ENCODE results near the gene SETD1A. TPM values are rescaled to one million over a fixed set of nuclear protein-coding genes. Genes with fewer than 3 reads are reported as not detected.

SETD1A gene
- total and polyA plus RNA-seq, 2 of the 8 experiments (the other 6 are each of a cell fraction or from before 2014, with no cell fraction given): 4.8 to 29.0 TPM

- Histone ChIP-seq H4K20me1 (replicated peaks in 1 of 2; ENCODE audit: control insufficient read depth in 1 of 2, insufficient read depth in 2 of 2, low read length in 2 of 2) (peaks cover 0 to 13% of the 10 kb centered on the region in 2 experiments), H3K4me3 (ENCODE audit: extremely low read depth in 1 of 4, insufficient read depth in 2 of 4, low read depth in 3 of 4, low read length in 4 of 4) (no peak overlapping the region), H3K4ac (replicated peaks; ENCODE audit: insufficient read length, low read depth, low read length) (no peak overlapping the region), H3K14ac (ENCODE audit: insufficient read length) (no peak overlapping the region), H4K5ac (ENCODE audit: insufficient read length, low read depth, low read length) (no peak overlapping the region), H3K27me3 (replicated peaks in 1 of 4; ENCODE audit: control insufficient read depth in 3 of 4, extremely low read depth in 1 of 4, insufficient read depth in 3 of 4, low read length in 3 of 4) (no peaks in the 10 kb centered on the region), H3K79me2 (ENCODE audit: control insufficient read depth in 1 of 2, insufficient read depth in 2 of 2, low read length in 2 of 2) (no peaks in the 10 kb centered on the region), H3K9me3 (ENCODE audit: insufficient read depth in 2 of 2, low read depth in 1 of 2, low read length in 1 of 2) (no peaks in the 10 kb centered on the region; a peak in 1 of 4 replicates), H3K4me2 (ENCODE audit: insufficient read depth in 1 of 2, low read depth in 2 of 2, low read length in 2 of 2) (no peak overlapping the region), H2BK5ac (ENCODE audit: low read depth, low read length) (no peak overlapping the region), H3K27ac (ENCODE audit: low read depth, low read length) (no peak overlapping the region), H3K23ac (ENCODE audit: insufficient read length) (no peak overlapping the region), H2BK120ac (replicated peaks; ENCODE audit: low read depth, low read length) (no peak overlapping the region), H2BK20ac (ENCODE audit: low read length) (no peak overlapping the region), H2BK15ac (ENCODE audit: low read length) (no peak overlapping the region), H2AK5ac (ENCODE audit: low read depth, low read length) (no peak overlapping the region), H4K91ac (replicated peaks; ENCODE audit: insufficient read length, low read length) (no peak overlapping the region), H4K8ac (ENCODE audit: extremely low read depth, insufficient read depth, low read length) (no peak overlapping the region), H3K36me3 (ENCODE audit: control insufficient read depth in 2 of 4, insufficient read depth in 4 of 4, low read length in 3 of 4) (peaks cover 54 to 88% (median 63%) of the 10 kb centered on the region in 4 experiments), H3K18ac (ENCODE audit: extremely low read depth, low read length) (no peak overlapping the region), H3K23me2 (ENCODE audit: low read depth, low read length) (no peaks in the 10 kb centered on the region), H2AFZ (ENCODE audit: low read length) (no peak overlapping the region), H3K79me1 (ENCODE audit: low read depth, low read length) (no peaks in the 10 kb centered on the region), H2BK12ac (ENCODE audit: low read depth, low read length) (no peak overlapping the region), H3K4me1 (replicated peaks in 1 of 4; ENCODE audit: control insufficient read depth in 3 of 4, insufficient read depth in 4 of 4, low read length in 3 of 4) (no peaks in the 10 kb centered on the region), H3K9ac (replicated peaks in 1 of 4; ENCODE audit: extremely low read depth in 1 of 4, low read depth in 3 of 4, low read length in 3 of 4) (no peak overlapping the region), H3K56ac (replicated peaks; ENCODE audit: insufficient read length, low read depth, low read length) (no peak overlapping the region)
- DNase-seq (ENCODE audit: low read depth in 1 of 2, low spot score in 2 of 2): no peak
- ChIA-PET POLR2A (ENCODE audit: partially characterized antibody) (interaction anchor here (1.1 to 6.4 kb wide), 6 partner anchors 8 to 91 kb away, joined by 3 to 45 read pairs (median 9); partner anchors contain the start of genes HSD3B7 and SETD1A), CTCF (ENCODE audit: partially characterized antibody) (interaction anchor here (1.0 to 2.9 kb wide), 4 partner anchors 9 to 75 kb away, joined by 4 to 17 read pairs (median 6); no protein-coding TSS in a partner anchor)
- TF ChIP-seq CHD2 (IDR thresholded peaks at IDR 0.05; ENCODE audit: low read length): no peak
- no peak for TF ChIP-seq SP4 (IDR thresholded peaks at IDR 0.05; ENCODE audit: low read length)
- TF ChIP-seq JUN (IDR thresholded peaks at IDR 0.05; ENCODE audit: low read depth, low read length): no peak
- TF ChIP-seq KDM5A (IDR thresholded peaks at IDR 0.05; ENCODE audit: low read length): no peak
- TF ChIP-seq BRCA1 (IDR thresholded peaks at IDR 0.05; ENCODE audit: low read depth, low read length): no peak
- no peak for TF ChIP-seq SIX5 (IDR thresholded peaks at IDR 0.05; ENCODE audit: low read depth, low read length)
- no peak for TF ChIP-seq HDAC6 (IDR thresholded peaks at IDR 0.05; ENCODE audit: low read depth, low read length)
- TF ChIP-seq CHD1 (IDR thresholded peaks at IDR 0.05; ENCODE audit: low read depth, low read length): no peak
- no peak for FAIRE-seq
- WGBS, 2 experiments (ENCODE audit: extremely low coverage in 1 of 2, insufficient coverage in 1 of 2, insufficient read length in 1 of 2, insufficient replicate concordance in 2 of 2, low coverage in 1 of 2, low lambda C conversion rate in 2 of 2, missing lambda C conversion rate in 1 of 2): 86% methylated on average over 4 of the region's 4 CpGs; no CpG with 5 or more reads in 1 of the 2 experiments
Measured at GRCh38 chr16:30967795-30968194, 10.2 kb downstream of the SETD1A start.

Measured in H1 (cell line).